IgD-negative memory B cell (primary cell): Measurements from ENCODE around the gene DDX39B. TPM values are rescaled to one million over a fixed set of nuclear protein-coding genes. Genes with fewer than 3 reads are reported as not detected.

Source experiments
- H3K27ac Mint-ChIP-seq, 3 donors: one replicate each; pipeline ENCODE4 v1.8.0; 2020 to 2022; ENCODE audit warnings: mild to moderate bottlenecking in 3 of 3, mixed read lengths in 3 of 3, moderate library complexity in 1 of 3
- H3K27me3 Mint-ChIP-seq: one replicate; pipeline ENCODE4 v1.8.0; 2021; ENCODE audit warnings: mixed read lengths
- H3K36me3 Mint-ChIP-seq: one replicate; pipeline ENCODE4 v1.8.0; 2020; ENCODE audit warnings: mild to moderate bottlenecking, mixed read lengths
- H3K4me1 Mint-ChIP-seq, 3 donors: one replicate each; pipeline ENCODE4 v1.8.0; 2020 to 2022; ENCODE audit warnings: mixed read lengths in 3 of 3, mild to moderate bottlenecking in 1 of 3
- H3K4me3 Mint-ChIP-seq, 4 donors: one replicate each; pipeline ENCODE4 v1.8.0; 2020 to 2022; ENCODE audit warnings: mild to moderate bottlenecking in 4 of 4, mixed read lengths in 4 of 4, moderate library complexity in 3 of 4
- H3K9me3 Mint-ChIP-seq, 3 donors: one replicate each; pipeline ENCODE4 v1.8.0; 2020 to 2021; ENCODE audit warnings: mixed read lengths in 3 of 3, mild to moderate bottlenecking in 1 of 3
- polyA plus RNA-seq: library from polyadenylated mRNA; unstranded; fragments of 300-500 nt; fragmentation: Illumina TruSeq; gene quantifications from one replicate; pipeline ENCODE4 v1.2.3, GENCODE V29; 2021

Gene DDX39B
- polyA plus RNA-seq, 1 donor from 2014 or later: 89.4 TPM

DNA sequence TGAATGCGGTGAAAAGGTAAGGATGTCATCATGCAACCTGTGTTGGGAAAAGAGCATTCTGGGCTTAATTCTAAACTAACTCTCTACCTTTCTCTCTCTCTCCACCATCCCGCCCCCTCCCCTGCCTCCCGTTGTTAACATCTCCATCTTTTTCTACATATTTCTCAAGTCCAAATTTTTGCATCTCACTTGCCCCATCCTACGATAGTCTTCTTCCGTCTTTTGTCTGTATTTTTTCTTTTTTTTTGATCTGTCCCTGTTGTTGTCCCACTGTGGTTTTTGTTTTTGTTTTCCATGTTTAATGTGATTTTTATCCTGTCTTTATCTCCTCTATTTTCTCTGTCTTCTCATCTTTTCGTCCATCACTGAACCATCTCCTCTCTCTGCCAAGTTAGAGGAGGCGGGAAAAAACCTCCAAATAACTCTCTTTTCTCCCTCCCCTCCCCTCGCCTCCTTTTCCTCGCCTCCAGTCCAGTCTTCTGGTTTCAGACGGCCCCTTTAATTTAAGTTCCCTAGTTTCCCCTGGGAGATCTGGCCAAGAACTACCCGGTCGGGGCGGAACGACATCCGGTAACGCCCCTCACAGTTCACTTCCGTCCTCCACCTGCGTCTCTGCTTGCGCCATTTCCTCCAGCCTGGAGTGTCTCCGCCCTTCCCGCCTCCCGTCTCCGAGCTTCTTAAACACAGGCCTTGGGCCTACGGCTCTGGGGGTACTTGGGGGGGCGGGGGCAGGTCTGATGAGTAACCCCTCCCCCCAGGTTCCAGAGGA, 5.3 kb upstream of the DDX39B start, which contains the start of gene NFKBIL1:
Gene NFKBIL1, plus strand, starts transcription at position 651 of the 769 bp plus-strand sequence. Its CDS starts 87 bp downstream, at position 738.
- Mint-ChIP-seq H3K36me3 (no peaks in the 10 kb centered on the region), H3K27ac (peak within 1 kb of the TSS; percentile 86 to 97 (median 88)), H3K9me3 (no peaks in the 10 kb centered on the region), H3K27me3 (peaks cover 1% of the 10 kb centered on the region), H3K4me3 (peak within 1 kb of the TSS; percentile 76 to 98 (median 88)), H3K4me1 (peaks cover 19 to 32% (median 30%) of the 10 kb centered on the region in 3 donors)

DNA sequence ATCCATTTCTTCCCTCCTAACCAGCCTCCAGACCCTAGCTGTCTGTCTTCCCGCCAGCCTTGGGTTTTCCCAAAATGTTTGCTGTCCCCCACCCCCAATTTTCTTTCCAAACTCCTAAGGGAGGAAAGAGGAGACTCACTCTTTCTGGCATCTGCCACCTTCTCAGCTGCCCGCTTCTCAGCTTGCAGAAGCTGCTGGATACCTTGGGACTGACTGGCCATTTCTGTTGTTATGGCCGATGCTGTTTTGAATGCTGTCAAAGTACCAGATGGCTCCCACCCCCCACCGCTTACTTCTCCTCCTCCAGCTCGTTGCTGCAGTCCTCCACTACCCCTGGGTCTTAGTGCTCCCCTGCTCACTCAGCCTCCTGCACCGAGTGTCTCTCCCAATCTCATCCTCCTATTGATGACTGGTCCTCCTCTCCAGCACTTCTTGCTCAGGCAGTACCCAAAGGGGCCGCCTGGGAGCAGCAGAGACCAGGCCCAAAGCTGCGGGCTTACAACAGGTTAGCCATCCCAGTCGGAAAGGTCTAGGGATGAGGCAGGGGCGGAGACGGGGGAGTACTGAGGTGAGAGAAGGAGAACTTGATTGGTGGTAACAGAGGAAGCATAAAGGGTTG, 4.6 kb upstream of the DDX39B start, which contains the start of gene ATP6V1G2:
Gene ATP6V1G2, minus strand, starts transcription at position 270 of the 619 bp plus-strand sequence. Its CDS starts 49 bp downstream, at position 221.
- peak within 1 kb of the TSS; percentile 86 to 97 (median 88) for H3K27ac Mint-ChIP-seq
- H3K27me3 Mint-ChIP-seq: peaks cover 1% of the 10 kb centered on the region
- peaks cover 23 to 29% (median 29%) of the 10 kb centered on the region in 3 donors for H3K4me1 Mint-ChIP-seq
- no peaks in the 10 kb centered on the region for H3K36me3 Mint-ChIP-seq
- peak within 1 kb of the TSS; percentile 76 to 98 (median 88) for H3K4me3 Mint-ChIP-seq
- no peaks in the 10 kb centered on the region for H3K9me3 Mint-ChIP-seq

DNA sequence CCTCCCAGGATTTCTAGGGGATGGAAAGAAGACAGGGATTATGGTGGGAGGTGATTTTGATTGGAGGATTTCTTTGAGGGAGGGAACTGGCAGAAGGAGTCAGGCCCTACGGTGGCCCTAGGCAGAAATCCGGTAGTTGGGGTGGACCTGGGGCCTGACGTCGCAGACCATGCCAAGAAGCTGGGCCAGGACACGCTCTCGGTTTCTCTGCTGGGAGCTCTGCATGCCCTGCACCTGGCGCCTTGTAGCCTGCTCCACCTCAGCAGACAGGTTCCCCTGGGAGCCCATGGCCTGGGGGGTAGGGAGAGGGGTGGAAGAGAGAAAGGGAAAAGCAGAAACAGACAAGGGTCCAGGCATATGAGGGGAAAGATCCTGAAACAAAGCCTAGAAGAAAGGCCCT, 3.5 kb upstream of the DDX39B start:
- Mint-ChIP-seq H3K27ac (peak overlapping the region in 1 of 3 donors; percentile 88), H3K4me1 (peaks cover 28 to 34% (median 32%) of the 10 kb centered on the region in 3 donors), H3K9me3 (no peaks in the 10 kb centered on the region), H3K27me3 (peaks cover 1% of the 10 kb centered on the region), H3K36me3 (no peaks in the 10 kb centered on the region), H3K4me3 (peak overlapping the region in 2 of 4 donors; percentile 76 to 92)

DNA sequence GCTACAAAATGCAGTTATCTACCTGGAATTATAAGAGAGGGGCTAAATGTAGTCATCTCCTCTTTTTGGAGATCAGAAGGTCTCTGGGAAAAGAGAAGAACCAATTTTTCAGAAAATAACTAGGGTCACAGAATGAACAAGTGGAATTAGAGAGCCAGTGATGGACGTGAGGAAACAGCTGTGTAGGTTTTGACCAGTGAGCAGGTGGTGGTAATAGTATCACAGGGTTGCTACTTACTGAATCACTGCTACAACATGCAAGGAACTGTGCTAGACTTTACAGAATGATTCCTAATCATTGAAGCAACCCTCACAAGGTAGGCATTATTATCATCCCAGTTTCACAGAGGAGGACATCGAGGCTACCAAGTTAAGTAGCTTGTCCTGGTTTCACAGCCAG, 2.9 kb upstream of the DDX39B start:
- H3K27ac Mint-ChIP-seq: peak overlapping the region in 1 of 3 donors; percentile 17
- H3K9me3 Mint-ChIP-seq: no peaks in the 10 kb centered on the region
- H3K27me3 Mint-ChIP-seq: peaks cover 1% of the 10 kb centered on the region
- H3K4me3 Mint-ChIP-seq: peak overlapping the region in 3 of 4 donors; percentile 15 to 59 (median 24)
- H3K4me1 Mint-ChIP-seq: peaks cover 34 to 40% (median 37%) of the 10 kb centered on the region in 3 donors
- H3K36me3 Mint-ChIP-seq: no peaks in the 10 kb centered on the region

DNA sequence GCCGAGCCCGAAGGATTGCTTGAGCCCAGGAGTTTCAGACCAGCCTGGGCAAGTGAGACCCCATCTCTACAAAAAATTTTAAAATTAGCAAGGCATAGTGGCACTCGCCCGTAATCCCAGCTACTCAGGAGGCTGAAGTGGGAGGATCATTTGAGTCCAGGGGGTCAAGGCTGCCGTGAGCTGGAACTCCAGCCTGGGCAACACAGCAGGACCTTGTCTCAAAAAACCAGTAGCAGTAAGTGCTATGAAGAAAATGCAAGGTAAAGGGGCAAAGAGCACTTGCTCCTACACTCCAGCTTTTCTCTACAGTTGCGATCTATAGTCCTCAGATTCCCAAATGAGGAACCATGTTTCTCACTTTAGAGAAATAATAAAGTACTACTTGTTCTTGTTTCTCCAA, 1.8 kb upstream of the DDX39B start:
- peaks cover 41 to 44% (median 43%) of the 10 kb centered on the region in 3 donors for H3K4me1 Mint-ChIP-seq
- no peaks in the 10 kb centered on the region for H3K9me3 Mint-ChIP-seq
- no peak overlapping the region for H3K27ac Mint-ChIP-seq
- peaks cover 1% of the 10 kb centered on the region for H3K27me3 Mint-ChIP-seq
- H3K36me3 Mint-ChIP-seq: no peaks in the 10 kb centered on the region
- H3K4me3 Mint-ChIP-seq: peak overlapping the region in 1 of 4 donors; percentile 98

DNA sequence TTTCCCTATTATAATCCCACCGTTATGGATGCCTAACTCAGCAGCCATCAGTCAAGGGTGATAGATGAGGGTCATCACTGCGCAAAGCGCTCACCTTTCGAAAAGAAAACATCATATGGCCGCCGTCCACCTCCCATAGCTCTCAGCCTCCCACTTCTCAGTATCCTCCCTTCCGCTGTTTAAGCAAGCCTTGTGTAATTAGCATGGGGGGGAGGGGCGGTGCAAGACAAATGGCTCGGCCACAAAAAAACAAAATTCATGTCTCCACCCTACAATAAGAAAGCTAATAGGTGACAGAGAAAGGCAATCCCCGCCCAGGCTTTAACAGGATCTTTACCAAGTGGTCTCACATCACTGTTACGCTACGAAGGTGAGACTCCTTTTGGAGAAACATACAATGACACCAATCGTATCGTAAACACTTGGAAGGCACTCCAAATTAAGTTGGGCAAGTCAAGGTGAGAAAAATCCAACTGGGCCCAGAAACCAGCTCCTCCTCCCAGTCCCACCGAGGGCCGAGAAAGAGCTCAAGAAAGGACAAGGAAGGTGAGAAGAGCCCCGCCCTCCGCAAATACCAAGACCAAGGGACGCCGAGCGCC, 645 bp downstream of the DDX39B start:
- H3K27me3 Mint-ChIP-seq: no peaks in the 10 kb centered on the region
- peak overlapping the region; percentile 96 to 100 (median 97) for H3K4me3 Mint-ChIP-seq
- H3K9me3 Mint-ChIP-seq: no peaks in the 10 kb centered on the region
- H3K27ac Mint-ChIP-seq: peak overlapping the region; percentile 98 to 100 (median 99)
- H3K36me3 Mint-ChIP-seq: peaks cover 2% of the 10 kb centered on the region
- peaks cover 34 to 40% (median 35%) of the 10 kb centered on the region in 3 donors for H3K4me1 Mint-ChIP-seq

GRCh38 chr6:31540640-31541039, 1.2 kb downstream of the DDX39B start:
- H3K36me3 Mint-ChIP-seq: peaks cover 2% of the 10 kb centered on the region
- H3K27ac Mint-ChIP-seq: peak overlapping the region; percentile 85 to 100 (median 98)
- H3K4me1 Mint-ChIP-seq: peaks cover 32 to 40% (median 39%) of the 10 kb centered on the region in 3 donors
- no peaks in the 10 kb centered on the region for H3K27me3 Mint-ChIP-seq
- H3K9me3 Mint-ChIP-seq: no peaks in the 10 kb centered on the region
- H3K4me3 Mint-ChIP-seq: peak overlapping the region; percentile 96 to 100 (median 97)

- Mint-ChIP-seq H3K27me3 (no peaks in the 10 kb centered on the region), H3K9me3 (no peaks in the 10 kb centered on the region), H3K36me3 (peaks cover 2% of the 10 kb centered on the region), H3K4me3 (peak overlapping the region; percentile 59 to 100 (median 97)), H3K27ac (peak overlapping the region; percentile 64 to 98 (median 69)), H3K4me1 (peaks cover 27 to 40% (median 39%) of the 10 kb centered on the region in 3 donors)
Measured at GRCh38 chr6:31538805-31539400, 2.9 kb downstream of the DDX39B start.

DNA sequence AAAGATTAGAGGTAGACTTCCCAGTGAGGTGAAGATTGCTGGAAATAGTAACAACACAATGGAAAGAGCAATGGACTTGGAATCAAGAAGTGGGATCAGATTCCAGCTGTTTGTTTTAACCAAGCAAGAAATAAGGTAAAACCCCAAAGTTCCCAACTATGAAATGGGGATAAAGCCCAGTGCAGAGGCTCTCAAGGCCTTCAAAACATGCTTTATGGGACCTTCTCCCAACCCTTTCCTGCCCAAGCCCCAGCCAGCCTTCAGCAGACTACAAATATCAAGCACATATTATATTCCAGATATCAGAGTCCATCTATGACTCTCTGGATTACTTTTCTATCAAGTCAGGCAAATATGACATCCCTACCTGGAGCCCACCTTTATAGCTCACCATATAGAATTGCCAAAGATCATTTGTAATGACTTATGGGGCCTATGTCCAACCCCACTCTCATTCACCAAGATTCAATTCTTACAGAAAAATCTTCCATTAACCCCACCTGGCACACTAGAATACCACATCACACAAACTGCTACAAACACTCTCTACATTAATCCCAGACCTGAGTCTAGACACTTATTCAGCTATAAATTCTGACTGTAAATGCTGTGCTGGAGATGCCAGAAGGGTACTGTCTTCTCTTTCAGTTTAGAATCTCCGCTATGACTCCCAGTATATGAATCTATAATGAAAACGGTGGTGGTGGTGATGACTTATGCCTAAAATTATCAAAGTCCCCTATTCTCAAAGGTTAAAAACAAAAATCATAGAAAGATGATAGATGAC, 6.1 kb downstream of the DDX39B start:
- peaks cover 2% of the 10 kb centered on the region for H3K36me3 Mint-ChIP-seq
- no peaks in the 10 kb centered on the region for H3K9me3 Mint-ChIP-seq
- H3K27ac Mint-ChIP-seq: no peak overlapping the region
- no peaks in the 10 kb centered on the region for H3K27me3 Mint-ChIP-seq
- H3K4me1 Mint-ChIP-seq: peaks cover 21 to 33% (median 24%) of the 10 kb centered on the region in 3 donors
- H3K4me3 Mint-ChIP-seq: peak overlapping the region in 1 of 4 donors; percentile 36

DNA sequence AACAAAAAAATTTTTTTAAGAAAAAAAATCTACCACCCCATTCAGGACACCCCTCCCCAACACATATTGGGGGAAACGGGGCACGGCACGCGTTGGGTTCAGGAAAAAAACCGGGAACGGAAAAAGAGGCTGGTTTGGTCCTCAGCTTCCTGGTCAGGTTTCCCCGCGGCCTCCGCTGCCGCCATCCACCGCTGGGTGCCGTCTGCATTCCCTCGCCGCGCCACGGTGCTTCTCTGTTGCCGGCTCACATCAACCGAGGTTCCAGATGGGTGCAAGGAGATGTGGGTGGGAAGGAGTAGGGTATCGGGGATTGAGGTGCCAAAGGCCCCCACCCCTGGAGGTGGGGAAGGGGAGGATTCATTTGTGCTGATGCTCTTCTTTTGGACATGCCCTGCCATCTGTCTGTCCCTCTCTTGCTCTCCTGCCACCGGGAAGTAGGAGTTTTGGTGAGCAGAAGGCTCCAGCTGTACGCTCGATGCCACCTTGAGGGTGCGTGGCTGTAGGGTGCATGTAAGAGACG, 7.2 kb downstream of the DDX39B start:
- H3K27ac Mint-ChIP-seq: peak overlapping the region in 1 of 3 donors; percentile 57
- peaks cover 2% of the 10 kb centered on the region for H3K36me3 Mint-ChIP-seq
- H3K4me1 Mint-ChIP-seq: peaks cover 14 to 24% (median 14%) of the 10 kb centered on the region in 3 donors

GRCh38 chr6:31534011-31534410, 7.8 kb downstream of the DDX39B start:
- peaks cover 2% of the 10 kb centered on the region for H3K36me3 Mint-ChIP-seq
- H3K9me3 Mint-ChIP-seq: no peaks in the 10 kb centered on the region
- no peaks in the 10 kb centered on the region for H3K27me3 Mint-ChIP-seq
- no peak overlapping the region for H3K4me3 Mint-ChIP-seq
- H3K27ac Mint-ChIP-seq: no peak overlapping the region
- peaks cover 9 to 18% (median 9%) of the 10 kb centered on the region in 3 donors for H3K4me1 Mint-ChIP-seq

More for the DNA sequence above, 7.2 kb downstream of the DDX39B start:
- Mint-ChIP-seq H3K27me3 (no peaks in the 10 kb centered on the region), H3K9me3 (no peaks in the 10 kb centered on the region), H3K4me3 (no peak overlapping the region)

DNA sequence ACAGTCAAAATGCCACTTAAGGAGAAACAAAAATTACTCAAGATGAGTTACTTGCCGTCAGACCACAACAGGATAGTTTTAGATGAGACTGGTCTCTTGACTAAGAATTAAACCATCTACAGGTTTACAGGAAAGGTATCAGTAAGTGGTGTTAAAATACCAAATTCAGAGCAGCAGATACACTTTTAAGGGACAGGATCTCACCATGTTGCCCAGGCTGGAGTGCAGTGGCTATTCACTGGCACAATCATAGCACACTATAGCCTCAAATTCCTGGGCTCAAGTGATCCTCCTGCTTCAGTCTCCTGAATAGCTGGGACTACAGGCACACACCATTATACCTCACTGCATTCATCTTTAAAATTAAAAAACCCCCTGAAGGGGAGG, 8.4 kb downstream of the DDX39B start:
- Mint-ChIP-seq H3K27ac (no peak overlapping the region), H3K4me3 (peak overlapping the region in 1 of 4 donors; percentile 41), H3K27me3 (no peaks in the 10 kb centered on the region), H3K9me3 (no peaks in the 10 kb centered on the region), H3K4me1 (peaks cover 3 to 12% (median 5%) of the 10 kb centered on the region in 3 donors), H3K36me3 (peaks cover 2% of the 10 kb centered on the region)

- Mint-ChIP-seq H3K27ac (peak overlapping the region in 2 of 3 donors; percentile 43 to 62), H3K4me1 (peaks cover 0 to 9% (median 4%) of the 10 kb centered on the region in 3 donors), H3K4me3 (peak overlapping the region in 2 of 4 donors; percentile 23 to 41), H3K36me3 (no peaks in the 10 kb centered on the region), H3K9me3 (no peaks in the 10 kb centered on the region), H3K27me3 (no peaks in the 10 kb centered on the region)
Measured at GRCh38 chr6:31532644-31533454, 9.0 kb downstream of the DDX39B start.
